ENCODE measurements around the gene SLC8B1. TPM values are rescaled to one million over a fixed set of nuclear protein-coding genes. Genes with fewer than 3 reads are reported as not detected.
A peak's percentile ranks its signal among the peaks of the same experiment; 100 is the strongest.

Gene SLC8B1
- total RNA-seq, 1 donor from 2014 or later: 19.1 TPM

DNA sequence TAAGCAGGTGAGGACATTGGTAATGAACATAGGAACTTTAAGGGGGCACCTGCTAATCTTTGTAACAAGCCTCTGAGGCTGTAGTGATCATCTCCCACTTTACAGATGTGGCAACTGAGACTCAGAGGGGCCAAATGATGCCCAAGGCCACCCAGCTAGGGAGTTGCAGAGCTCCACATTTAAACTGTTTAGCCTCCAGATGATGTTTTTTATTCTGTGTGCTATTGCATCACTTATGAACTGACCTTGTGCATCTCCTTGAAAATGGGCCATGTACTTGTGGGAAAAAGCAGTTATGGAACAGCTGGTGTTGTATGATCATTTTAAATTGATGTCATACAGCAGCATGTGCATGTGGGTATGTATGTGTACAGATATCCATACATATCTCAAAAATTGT lies 72.2 kb downstream of the SLC8B1 start:
- DNase-seq (ENCODE audit: low spot score in 2 of 2, unreplicated experiment in 2 of 2): no peak
- TF ChIP-seq, protein P1, sequence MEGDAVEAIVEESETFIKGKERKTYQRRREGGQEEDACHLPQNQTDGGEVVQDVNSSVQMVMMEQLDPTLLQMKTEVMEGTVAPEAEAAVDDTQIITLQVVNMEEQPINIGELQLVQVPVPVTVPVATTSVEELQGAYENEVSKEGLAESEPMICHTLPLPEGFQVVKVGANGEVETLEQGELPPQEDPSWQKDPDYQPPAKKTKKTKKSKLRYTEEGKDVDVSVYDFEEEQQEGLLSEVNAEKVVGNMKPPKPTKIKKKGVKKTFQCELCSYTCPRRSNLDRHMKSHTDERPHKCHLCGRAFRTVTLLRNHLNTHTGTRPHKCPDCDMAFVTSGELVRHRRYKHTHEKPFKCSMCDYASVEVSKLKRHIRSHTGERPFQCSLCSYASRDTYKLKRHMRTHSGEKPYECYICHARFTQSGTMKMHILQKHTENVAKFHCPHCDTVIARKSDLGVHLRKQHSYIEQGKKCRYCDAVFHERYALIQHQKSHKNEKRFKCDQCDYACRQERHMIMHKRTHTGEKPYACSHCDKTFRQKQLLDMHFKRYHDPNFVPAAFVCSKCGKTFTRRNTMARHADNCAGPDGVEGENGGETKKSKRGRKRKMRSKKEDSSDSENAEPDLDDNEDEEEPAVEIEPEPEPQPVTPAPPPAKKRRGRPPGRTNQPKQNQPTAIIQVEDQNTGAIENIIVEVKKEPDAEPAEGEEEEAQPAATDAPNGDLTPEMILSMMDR (IDR thresholded peaks at IDR 0.05; ENCODE audit: unreplicated experiment): no peak
- H3K27me3 Mint-ChIP-seq (ENCODE audit: low read depth): no peaks in the 10 kb centered on the region
- H3K4me1 Mint-ChIP-seq: peaks cover 20% of the 10 kb centered on the region
- H3K27ac Mint-ChIP-seq: no peak overlapping the region
- H3K36me3 Mint-ChIP-seq: peaks cover 9% of the 10 kb centered on the region
- no peak overlapping the region for H3K4me3 Mint-ChIP-seq
- no peaks in the 10 kb centered on the region for H3K9me3 Mint-ChIP-seq

DNA sequence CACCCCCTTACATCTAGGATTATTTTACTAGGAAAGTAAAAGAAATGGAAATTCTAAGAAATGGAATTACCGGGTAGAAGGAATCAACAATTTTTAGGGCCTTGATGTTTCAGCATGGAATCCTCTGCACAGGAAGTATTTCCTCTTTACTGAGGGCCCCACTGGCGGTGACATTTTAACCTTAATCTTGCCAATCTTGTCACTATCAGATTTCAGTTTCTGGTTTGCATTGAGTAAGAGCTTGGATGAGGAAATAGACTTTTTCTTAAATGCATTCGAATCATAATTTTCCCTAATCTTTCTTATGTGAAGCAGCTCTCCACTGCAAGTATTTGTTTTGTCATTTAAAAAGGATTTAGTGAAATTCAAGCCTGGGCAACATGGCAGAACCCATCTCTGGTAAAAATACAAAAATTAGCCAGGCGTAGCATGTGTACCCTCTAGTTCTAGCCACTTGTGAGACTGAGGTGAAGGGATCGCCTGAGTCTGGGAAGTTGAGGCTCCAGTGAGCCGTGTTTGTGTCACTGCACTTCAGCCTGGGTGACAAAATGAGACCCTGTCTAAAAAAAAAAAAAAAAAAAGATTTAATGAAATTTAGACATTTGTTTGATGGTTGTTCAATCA lies 73.0 kb downstream of the SLC8B1 start:
- no peaks in the 10 kb centered on the region for H3K27me3 Mint-ChIP-seq (ENCODE audit: low read depth)
- peaks cover 20% of the 10 kb centered on the region for H3K4me1 Mint-ChIP-seq
- TF ChIP-seq, protein P1 (IDR thresholded peaks at IDR 0.05; ENCODE audit: unreplicated experiment): no peak
- H3K36me3 Mint-ChIP-seq: peaks cover 7% of the 10 kb centered on the region
- H3K4me3 Mint-ChIP-seq: no peak overlapping the region
- H3K9me3 Mint-ChIP-seq: no peaks in the 10 kb centered on the region
- DNase-seq (ENCODE audit: low spot score in 2 of 2, unreplicated experiment in 2 of 2): no peak
- H3K27ac Mint-ChIP-seq: peak overlapping the region; percentile 50

DNA sequence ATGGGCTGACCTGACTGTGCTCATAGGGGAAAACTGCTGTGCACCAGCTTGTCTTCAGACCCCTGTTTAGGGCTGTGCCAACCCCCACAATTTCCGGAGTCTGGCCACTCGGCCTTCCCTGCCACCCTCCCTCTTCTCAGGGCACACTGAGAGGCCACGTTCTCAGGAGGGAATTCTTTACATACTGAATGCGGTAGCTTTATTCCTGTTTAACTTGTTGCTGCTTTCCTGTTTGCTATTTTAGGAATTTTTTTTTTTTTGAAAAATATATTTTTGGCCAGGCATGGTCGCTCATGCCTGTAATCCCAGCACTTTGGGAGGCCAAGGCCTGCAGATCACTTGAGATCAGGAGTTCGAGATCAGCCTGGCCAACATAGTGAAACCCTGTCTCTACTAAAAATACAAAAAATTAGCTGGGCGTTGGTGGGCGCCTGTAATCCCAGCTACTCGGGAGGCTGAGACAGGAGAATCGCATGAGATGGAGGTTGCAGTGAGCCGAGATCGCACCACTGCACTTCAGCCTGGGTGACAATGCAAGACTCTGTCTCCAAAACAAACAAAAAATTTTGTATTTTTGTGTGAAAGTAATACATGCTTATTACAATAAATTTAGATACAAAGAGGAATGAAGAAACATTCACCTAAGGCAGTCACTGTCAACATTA lies 74.1 kb downstream of the SLC8B1 start:
- DNase-seq (ENCODE audit: low spot score in 2 of 2, unreplicated experiment in 2 of 2): no peak
- no peaks in the 10 kb centered on the region for H3K27me3 Mint-ChIP-seq (ENCODE audit: low read depth)
- peak overlapping the region; percentile 51 for H3K27ac Mint-ChIP-seq

DNA sequence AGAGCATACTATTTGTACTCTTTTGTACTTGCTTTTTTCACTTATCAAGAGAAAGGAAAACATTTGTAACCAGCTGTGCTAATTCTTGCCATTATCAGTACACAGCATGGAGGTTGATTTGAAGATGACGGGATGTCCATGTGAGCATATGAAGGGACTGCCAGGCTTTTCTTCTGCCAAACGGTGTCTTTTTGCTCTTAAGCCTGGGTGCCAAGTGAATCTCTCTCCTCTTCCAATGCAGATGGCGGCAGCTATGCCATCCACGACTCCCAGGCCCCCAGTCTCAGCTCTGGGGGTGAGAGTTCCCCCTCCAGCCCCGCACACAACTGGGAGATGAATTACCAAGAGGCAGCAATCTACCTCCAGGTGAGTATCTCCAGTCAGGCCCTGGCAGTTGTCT lies 74.8 kb downstream of the SLC8B1 start:
- TF ChIP-seq, protein P1 (IDR thresholded peaks at IDR 0.05; ENCODE audit: unreplicated experiment): no peak
- Mint-ChIP-seq H3K27ac (peak overlapping the region; percentile 51), H3K4me1 (peaks cover 20% of the 10 kb centered on the region), H3K4me3 (no peak overlapping the region), H3K27me3 (ENCODE audit: low read depth) (no peaks in the 10 kb centered on the region), H3K9me3 (no peaks in the 10 kb centered on the region), H3K36me3 (no peaks in the 10 kb centered on the region)
- no peak for DNase-seq (ENCODE audit: low spot score in 2 of 2, unreplicated experiment in 2 of 2)

More for the DNA sequence above, 74.1 kb downstream of the SLC8B1 start:
- Mint-ChIP-seq H3K9me3 (no peaks in the 10 kb centered on the region), H3K36me3 (peaks cover under 1% of the 10 kb centered on the region), H3K4me3 (no peak overlapping the region), H3K4me1 (peaks cover 20% of the 10 kb centered on the region)
- TF ChIP-seq, protein P1 (IDR thresholded peaks at IDR 0.05; ENCODE audit: unreplicated experiment): no peak

DNA sequence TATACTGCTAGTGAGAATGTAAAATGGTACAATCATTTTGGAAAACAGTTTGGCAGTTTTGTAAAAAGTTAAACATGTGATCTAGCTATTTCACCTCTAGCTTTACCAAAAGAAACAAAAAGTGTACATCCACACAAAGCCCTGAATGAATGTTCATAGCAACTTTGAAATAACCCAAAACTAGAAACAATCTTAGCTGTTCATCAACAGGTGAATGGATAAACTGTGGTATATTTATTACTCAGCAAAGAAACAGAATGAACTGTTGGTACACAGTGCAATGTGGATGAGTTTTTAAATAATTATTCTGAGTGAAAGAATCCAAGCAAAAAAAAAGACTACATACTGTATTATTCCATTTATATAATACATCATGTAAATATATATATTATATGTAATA lies 77.3 kb downstream of the SLC8B1 start:
- Mint-ChIP-seq H3K27ac (no peak overlapping the region), H3K9me3 (peaks cover 16% of the 10 kb centered on the region), H3K4me1 (peaks cover 20% of the 10 kb centered on the region), H3K4me3 (no peak overlapping the region), H3K36me3 (peaks cover 12% of the 10 kb centered on the region), H3K27me3 (ENCODE audit: low read depth) (no peaks in the 10 kb centered on the region)
- DNase-seq (ENCODE audit: low spot score in 2 of 2, unreplicated experiment in 2 of 2): no peak
- TF ChIP-seq, protein P1 (IDR thresholded peaks at IDR 0.05; ENCODE audit: unreplicated experiment): no peak

Data from mesothelial cell of epicardium (in vitro differentiated cells).